Measurements from ENCODE around the gene CYBA.

Gene CYBA

GRCh38 chr16:88662843-88663606 lies 12.2 kb upstream of the CYBA start, which contains the start of gene MVD:
MVD (minus strand) TSS chr16:88663091; CDS start chr16:88663080, 11 bp downstream.
- DNase-seq = peak; percentile 72 to 99 (median 96)

GRCh38 chr16:88662222-88662842 lies 11.5 kb upstream of the CYBA start:
- DNase-seq = peak in 1 of 51 donors; percentile 56

GRCh38 chr16:88661468-88661867 lies 10.6 kb upstream of the CYBA start:
- DNase-seq = no peak

- DNase-seq = no peak
These were observed 8.3 kb upstream of the CYBA start for GRCh38 chr16:88659160-88659559.

GRCh38 chr16:88658714-88659113 lies 7.9 kb upstream of the CYBA start:
- no peak for DNase-seq

- no peak for DNase-seq
These were observed 6.5 kb upstream of the CYBA start for GRCh38 chr16:88657371-88657770.

- DNase-seq = no peak
These were observed 5.6 kb upstream of the CYBA start for GRCh38 chr16:88656291-88656980.

GRCh38 chr16:88655733-88656281 lies 5.0 kb upstream of the CYBA start:
- DNase-seq = no peak

- DNase-seq = no peak
These were observed 4.3 kb upstream of the CYBA start for GRCh38 chr16:88655053-88655732.

GRCh38 chr16:88654363-88655052 lies 3.7 kb upstream of the CYBA start:
- no peak for DNase-seq

- no peak for DNase-seq
These were observed 2.9 kb upstream of the CYBA start for GRCh38 chr16:88653596-88654362.

GRCh38 chr16:88653101-88653500 lies 2.2 kb upstream of the CYBA start:
- DNase-seq = no peak

- DNase-seq = no peak
These were observed 1.9 kb upstream of the CYBA start for GRCh38 chr16:88652762-88653063.

GRCh38 chr16:88651989-88652761 lies 1.3 kb upstream of the CYBA start:
- no peak for DNase-seq

- DNase-seq = no peak
These were observed 579 bp upstream of the CYBA start for GRCh38 chr16:88651276-88651988.

GRCh38 chr16:88649924-88650748 lies 717 bp downstream of the CYBA start:
- DNase-seq = peak in 3 of 51 donors; percentile 8 to 30 (median 15)

- DNase-seq = no peak
These were observed 1.5 kb downstream of the CYBA start for GRCh38 chr16:88649195-88649923.
